HFF-Myc (cell line): Measurements from ENCODE around the gene ATAD3C.
"Not testable (repeated sequence)": the region's sequence is repeated elsewhere in the genome, so short reads cannot be mapped to it uniquely, and the experiment has no call there.

Source experiments
- DNase-seq: peaks from one replicate; pipeline ENCODE4 v3.0.0-alpha.2; 2011; ENCODE audit warnings: low read depth; ENCODE audit errors: extremely low read depth
- H3K4me3 ChIP-seq: replicated peaks from 2 replicates; pipeline ENCODE4 v1.5.1; 2011; ENCODE audit warnings: low read depth, mild to moderate bottlenecking, control low read depth, low read length
- TF ChIP-seq, protein P1 (sequence below): IDR thresholded peaks from 2 replicates; pipeline ENCODE4 v1.5.1; 2012; ENCODE audit warnings: mild to moderate bottlenecking, low read depth, low read length, control low read depth; ENCODE audit errors: missing control alignments

The ATAD3C gene, protein sequence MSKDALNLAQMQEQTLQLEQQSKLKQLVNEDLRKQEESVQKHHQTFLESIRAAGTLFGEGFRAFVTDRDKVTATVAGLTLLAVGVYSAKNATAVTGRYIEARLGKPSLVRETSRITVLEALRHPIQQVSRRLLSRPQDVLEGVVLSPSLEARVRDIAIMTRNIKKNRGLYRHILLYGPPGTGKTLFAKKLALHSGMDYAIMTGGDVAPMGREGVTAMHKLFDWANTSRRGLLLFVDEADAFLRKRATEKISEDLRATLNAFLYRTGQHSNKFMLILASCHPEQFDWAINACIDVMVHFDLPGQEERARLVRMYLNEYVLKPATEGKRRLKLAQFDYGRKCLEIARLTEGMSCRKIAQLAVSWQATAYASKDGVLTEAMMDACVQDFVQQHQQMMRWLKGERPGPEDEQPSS

DNA sequence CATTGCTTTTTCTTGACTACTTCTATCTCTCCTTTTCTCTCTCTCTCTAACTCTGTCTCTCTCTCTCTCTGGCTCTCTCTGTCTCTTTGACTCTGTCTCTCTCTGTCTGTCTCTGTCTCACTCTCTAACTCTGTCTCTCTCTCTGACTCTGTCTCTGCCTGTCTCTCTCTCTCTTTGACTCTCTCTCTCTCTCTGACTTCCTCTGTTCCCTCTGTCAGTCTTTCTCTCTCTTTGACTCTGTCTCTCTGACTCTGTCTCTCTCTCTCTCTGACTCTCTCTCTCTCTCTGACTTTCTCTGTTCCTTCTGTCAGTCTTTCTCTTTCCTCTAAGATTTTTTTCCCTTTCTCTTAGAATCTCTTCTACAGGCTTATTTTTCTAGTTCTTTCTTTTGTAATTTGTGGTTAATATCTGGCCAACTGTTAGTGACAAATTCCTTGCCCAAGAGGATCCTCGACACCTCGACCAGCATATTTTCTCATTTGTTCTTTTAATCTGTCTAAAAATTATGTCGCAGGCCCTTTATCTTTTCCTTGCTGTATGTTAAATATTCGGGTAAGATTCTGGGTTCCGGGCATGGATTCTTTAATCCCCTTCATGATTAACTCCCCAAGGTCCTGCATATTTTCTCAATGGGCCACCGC lies at the start of gene ATAD3C:
Gene ATAD3C, plus strand, starts transcription at position 591 of the 641 bp plus-strand sequence. CDS start 995 bp downstream, outside the sequence.
- TF ChIP-seq, protein P1, sequence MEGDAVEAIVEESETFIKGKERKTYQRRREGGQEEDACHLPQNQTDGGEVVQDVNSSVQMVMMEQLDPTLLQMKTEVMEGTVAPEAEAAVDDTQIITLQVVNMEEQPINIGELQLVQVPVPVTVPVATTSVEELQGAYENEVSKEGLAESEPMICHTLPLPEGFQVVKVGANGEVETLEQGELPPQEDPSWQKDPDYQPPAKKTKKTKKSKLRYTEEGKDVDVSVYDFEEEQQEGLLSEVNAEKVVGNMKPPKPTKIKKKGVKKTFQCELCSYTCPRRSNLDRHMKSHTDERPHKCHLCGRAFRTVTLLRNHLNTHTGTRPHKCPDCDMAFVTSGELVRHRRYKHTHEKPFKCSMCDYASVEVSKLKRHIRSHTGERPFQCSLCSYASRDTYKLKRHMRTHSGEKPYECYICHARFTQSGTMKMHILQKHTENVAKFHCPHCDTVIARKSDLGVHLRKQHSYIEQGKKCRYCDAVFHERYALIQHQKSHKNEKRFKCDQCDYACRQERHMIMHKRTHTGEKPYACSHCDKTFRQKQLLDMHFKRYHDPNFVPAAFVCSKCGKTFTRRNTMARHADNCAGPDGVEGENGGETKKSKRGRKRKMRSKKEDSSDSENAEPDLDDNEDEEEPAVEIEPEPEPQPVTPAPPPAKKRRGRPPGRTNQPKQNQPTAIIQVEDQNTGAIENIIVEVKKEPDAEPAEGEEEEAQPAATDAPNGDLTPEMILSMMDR = no peak
- no peak within 1 kb of the TSS for H3K4me3 ChIP-seq
- DNase-seq = no peak

DNA sequence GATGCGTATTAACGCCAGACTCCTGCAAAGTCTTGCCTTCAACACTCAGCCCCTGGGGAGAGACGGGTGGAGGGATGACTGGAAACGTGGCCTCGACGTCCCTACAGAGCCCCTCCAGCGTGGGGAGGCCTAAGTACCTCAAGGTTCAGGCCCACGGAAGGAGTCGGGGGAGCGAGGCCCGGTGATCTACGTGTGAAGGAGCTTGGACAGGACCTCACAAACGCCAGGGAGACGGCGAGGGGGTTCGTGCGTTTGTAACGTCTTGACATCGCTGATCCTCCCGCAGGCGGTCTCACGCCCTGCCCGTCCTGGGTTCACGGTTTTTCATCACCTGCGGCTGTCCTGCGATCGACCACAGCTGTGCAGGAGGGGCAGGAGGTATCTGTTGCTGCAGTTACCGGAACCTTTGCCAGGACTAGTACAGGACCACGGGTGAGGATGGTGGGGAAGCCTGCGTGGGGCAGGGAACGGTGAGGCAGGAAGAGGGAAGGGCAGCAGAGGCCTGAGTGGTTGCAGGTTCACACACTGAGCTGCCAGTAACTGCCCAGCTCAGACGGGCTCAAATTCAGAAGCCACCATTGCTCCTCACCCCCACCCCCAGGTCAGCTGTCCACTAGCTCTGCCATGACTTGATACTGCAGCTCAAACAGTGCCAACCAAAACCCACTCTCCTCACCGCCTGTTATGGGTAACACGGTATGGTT lies 49.5 kb upstream of the ATAD3C start:
- TF ChIP-seq, protein P1 = no peak
- DNase-seq = no peak
- H3K4me3 ChIP-seq = peak overlapping the region; percentile 98

DNA sequence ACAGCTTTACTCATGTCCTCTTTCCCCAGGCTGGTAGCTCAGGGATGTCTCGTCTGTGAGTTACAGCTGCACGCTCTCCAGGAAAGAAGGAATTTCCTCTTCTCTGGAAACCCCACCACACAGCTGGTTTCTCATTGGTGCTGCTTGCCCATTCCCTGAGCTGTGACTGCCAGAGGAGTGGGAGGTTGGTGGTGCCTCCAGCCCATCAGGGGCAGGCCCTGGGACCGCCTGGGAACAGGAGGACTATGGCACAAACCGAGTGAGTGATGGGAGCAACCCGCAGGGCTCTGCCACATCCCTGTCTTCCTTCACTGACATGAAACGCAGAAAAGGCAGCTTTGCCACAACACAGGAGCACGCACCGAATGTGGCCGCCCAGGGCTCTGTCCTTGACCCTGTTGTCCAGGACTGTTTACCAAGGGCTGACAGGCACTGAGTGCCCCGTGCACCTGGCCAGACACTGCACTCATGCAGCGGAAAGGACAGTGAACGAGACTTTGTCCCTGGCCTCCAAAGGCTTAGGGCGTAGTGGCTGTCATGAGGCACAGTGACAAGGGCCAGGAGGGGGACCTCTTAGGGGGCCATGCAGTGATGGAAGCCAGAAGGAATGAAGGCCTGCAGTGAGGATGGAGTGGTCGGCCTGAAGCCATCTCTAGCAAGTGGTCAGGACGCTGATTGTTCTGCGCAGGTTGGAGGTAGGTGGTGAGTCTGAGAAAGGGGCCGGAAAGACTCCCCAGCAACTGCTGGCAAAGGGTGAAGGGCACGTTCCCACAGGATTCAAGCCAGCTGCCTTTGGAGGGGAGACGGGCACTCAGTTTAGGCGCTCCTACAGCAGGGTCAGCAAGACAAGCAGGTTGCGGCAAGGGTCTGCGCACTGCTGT lies 48.7 kb upstream of the ATAD3C start:
- no peak for DNase-seq
- TF ChIP-seq, protein P1 = no peak
- H3K4me3 ChIP-seq = peak overlapping the region; percentile 98

DNA sequence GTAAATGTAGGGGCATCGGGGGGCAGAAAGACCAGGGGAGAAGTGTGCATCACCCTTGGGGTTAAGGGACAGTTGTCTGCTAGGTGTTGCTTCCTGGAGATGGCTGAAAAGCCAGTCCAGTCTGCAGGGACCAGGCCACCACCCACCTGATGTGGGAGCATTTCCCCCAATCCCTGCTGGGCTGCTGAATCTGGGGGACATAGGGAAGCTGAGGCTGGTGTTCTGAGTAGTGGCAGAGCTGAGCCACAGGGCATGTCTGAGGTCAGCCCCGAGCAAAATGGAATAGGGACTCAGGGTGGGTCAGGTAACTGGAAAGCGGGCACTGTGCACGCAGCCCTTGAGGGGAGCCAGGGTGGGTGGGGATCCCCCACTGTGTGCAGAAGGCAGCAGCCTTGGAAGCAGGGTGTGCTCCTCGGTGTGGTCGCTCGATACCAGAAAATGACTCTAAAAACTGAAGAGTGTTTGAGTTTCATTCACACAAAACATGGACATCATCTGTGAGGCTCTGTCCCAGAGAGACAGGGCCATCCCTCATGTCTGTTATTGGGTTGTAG lies 48.0 kb upstream of the ATAD3C start:
- peak overlapping the region; percentile 98; the same call in 1 of the 2 replicates for H3K4me3 ChIP-seq
- DNase-seq = no peak
- TF ChIP-seq, protein P1 = no peak

DNA sequence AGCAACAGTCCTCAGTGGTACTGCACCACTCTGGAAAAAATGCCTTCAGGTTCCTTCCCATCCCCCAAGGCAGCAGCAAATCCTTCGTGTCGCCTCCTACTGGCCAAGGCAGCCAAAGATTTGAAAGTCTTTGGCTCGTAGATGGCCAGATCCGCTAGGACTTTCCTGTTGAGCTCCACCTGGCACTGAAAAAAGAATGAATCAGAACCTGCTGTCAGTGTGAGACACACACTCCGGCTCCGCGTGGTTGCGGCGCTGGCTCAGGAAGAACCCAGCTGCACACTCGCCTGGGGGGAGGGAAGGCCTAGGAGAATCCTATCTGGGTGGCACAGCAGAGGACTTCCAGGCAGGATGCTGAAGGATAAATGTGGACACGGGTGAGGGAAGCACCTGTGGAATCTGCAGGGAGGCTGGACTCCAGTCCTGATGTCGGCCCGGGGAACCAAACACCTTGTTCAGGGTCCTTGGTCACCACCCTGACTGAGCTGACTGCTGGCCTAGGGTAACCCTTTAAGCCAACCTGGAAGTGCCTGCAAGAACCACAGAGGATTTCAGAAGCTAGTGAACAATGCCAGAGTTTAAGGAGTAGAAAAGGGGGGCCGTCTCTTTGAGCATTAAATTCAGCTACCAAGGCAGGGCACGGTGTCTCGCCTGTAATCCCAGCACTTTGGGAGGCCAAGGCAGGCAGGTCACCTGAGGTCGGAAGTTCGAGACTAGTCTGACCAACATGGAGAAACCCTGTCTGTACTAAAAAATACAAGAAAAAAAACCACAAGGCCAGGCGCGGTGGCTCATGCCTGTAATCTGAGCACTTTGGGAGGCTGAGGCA lies 47.2 kb upstream of the ATAD3C start:
- TF ChIP-seq, protein P1 = peak; percentile 78
- DNase-seq = peak; percentile 41
- H3K4me3 ChIP-seq = no peak overlapping the region

DNA sequence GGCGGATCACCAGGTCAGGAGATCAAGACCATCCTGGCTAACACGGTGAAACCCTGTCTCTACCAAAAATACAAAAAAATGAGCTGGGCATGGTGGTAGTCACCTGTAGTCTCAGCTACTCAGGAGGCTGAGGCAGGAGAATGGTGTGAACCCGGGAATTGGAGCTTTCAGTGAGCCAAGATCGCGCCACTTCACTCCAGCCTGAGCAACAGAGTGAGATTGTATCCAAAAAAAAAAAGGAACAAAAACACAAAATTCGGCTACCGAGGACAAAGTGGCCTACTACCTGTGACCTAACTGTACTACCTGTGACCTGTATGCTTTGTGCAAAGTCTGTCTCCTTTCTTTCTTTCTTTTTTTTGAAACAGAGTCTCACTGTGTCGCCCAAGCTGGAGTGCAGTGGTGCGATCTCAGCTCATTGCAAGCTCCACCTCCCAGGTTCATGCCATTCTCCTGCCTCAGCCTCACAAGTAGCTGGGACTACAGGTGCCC lies 46.5 kb upstream of the ATAD3C start:
- not testable (repeated sequence) for H3K4me3 ChIP-seq, DNase-seq
